Measurements from ENCODE around the gene BLMH. TPM values are rescaled to one million over a fixed set of nuclear protein-coding genes. Genes with fewer than 3 reads are reported as not detected.
A peak's percentile ranks its signal among the peaks of the same experiment; 100 is the strongest.

The BLMH gene
- total and polyA plus RNA-seq, 10 of the 15 experiments (the other 5 are each of a cell fraction or from before 2014, with no cell fraction given): 16.1 to 63.9 (median 54.0) TPM

GRCh38 chr17:30290696-30291542 lies 825 bp downstream of the BLMH start (continued):
- TF ChIP-seq MXI1 (IDR thresholded peaks at IDR 0.05; ENCODE audit: low read depth, low read length) (peak; percentile 73), MTA3 (IDR thresholded peaks at IDR 0.05; ENCODE audit: borderline replicate concordance, low read length) (no peak), IKZF2 (IDR thresholded peaks at IDR 0.05) (0 out of 4 replicates have a peak, but pooled peaks of 1 of the 2 experiments have one; percentile 28), ESRRA (IDR thresholded peaks at IDR 0.05; ENCODE audit: low read length) (no peak), NFYA (IDR thresholded peaks at IDR 0.05; ENCODE audit: borderline replicate concordance, low read depth, low read length) (no peak), CTCF (IDR thresholded peaks at IDR 0.05 in 2 of 3, conservative IDR thresholded peaks at IDR 0.05 in 1 of 3; ENCODE audit: control insufficient read depth in 2 of 3, extremely low read depth in 1 of 3, insufficient read depth in 1 of 3, low read depth in 3 of 3, low read length in 3 of 3) (no peak), NBN (IDR thresholded peaks at IDR 0.05) (no peak), RCOR1 (conservative IDR thresholded peaks at IDR 0.05; ENCODE audit: low read depth, low read length) (no peak), POLR2A (IDR thresholded peaks at IDR 0.05; ENCODE audit: low read depth, low read length) (peak; percentile 53), SIX5 (IDR thresholded peaks at IDR 0.05; ENCODE audit: low read depth, low read length, severe bottlenecking) (no peak), SUPT20H (IDR thresholded peaks at IDR 0.05; ENCODE audit: borderline replicate concordance, control insufficient read depth, low read depth, low read length) (no peak), KDM1A (IDR thresholded peaks at IDR 0.05; ENCODE audit: borderline replicate concordance) (no peak), TCF7 (IDR thresholded peaks at IDR 0.05; ENCODE audit: borderline replicate concordance) (no peak), RUNX3 (IDR thresholded peaks at IDR 0.05; ENCODE audit: low read length) (peak; percentile 75), RFX5 (IDR thresholded peaks at IDR 0.05; ENCODE audit: low read depth, low read length) (no peak), MEF2A (IDR thresholded peaks at IDR 0.05; ENCODE audit: insufficient read depth, low read depth, low read length) (no peak), BMI1 (IDR thresholded peaks at IDR 0.05; ENCODE audit: borderline replicate concordance) (no peak), ZNF622 (IDR thresholded peaks at IDR 0.05) (no peak), BRCA1 (IDR thresholded peaks at IDR 0.05; ENCODE audit: low read depth, low read length) (no peak), NKRF (conservative IDR thresholded peaks at IDR 0.05) (0 out of 2 replicates have a peak, but pooled peaks have one; percentile 17), KAT2A (conservative IDR thresholded peaks at IDR 0.05; ENCODE audit: control insufficient read depth, low read depth, low read length) (no peak), EZH2 (IDR thresholded peaks at IDR 0.05; ENCODE audit: borderline replicate concordance, control insufficient read depth, low read depth, low read length) (no peak), RB1 (IDR thresholded peaks at IDR 0.05; ENCODE audit: borderline replicate concordance) (no peak), CREB1 (IDR thresholded peaks at IDR 0.05; ENCODE audit: low read depth) (no peak), IKZF1 (conservative IDR thresholded peaks at IDR 0.05) (no peak), SKIL (IDR thresholded peaks at IDR 0.05; ENCODE audit: low read depth, poor library complexity, severe bottlenecking) (no peak), NR2C1 (IDR thresholded peaks at IDR 0.05) (no peak)

All from GM12878 (cell line).